Measurements from ENCODE around the gene NUDT8.

DNA sequence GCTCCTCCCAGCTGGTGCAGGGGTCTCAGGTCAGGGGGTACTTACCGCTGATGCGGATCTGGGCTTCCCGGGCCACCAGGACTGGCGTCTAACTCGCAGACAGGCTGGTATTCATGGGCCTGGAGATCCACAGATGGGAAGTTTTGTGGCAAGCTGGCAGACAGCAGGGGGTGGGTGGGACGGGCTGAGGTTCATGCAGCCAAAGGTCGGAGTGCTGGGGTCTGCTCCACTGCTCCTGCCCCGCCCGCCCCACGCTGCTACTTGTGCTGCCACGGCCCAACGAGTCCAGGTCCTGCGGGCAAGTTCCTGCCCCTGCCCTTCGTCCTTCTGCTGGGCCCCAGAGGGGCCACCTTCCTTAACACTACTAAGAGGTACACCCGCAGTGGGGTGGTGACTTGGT is 17.7 kb upstream of the NUDT8 start:
- TF ChIP-seq, protein P1, sequence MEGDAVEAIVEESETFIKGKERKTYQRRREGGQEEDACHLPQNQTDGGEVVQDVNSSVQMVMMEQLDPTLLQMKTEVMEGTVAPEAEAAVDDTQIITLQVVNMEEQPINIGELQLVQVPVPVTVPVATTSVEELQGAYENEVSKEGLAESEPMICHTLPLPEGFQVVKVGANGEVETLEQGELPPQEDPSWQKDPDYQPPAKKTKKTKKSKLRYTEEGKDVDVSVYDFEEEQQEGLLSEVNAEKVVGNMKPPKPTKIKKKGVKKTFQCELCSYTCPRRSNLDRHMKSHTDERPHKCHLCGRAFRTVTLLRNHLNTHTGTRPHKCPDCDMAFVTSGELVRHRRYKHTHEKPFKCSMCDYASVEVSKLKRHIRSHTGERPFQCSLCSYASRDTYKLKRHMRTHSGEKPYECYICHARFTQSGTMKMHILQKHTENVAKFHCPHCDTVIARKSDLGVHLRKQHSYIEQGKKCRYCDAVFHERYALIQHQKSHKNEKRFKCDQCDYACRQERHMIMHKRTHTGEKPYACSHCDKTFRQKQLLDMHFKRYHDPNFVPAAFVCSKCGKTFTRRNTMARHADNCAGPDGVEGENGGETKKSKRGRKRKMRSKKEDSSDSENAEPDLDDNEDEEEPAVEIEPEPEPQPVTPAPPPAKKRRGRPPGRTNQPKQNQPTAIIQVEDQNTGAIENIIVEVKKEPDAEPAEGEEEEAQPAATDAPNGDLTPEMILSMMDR (conservative IDR thresholded peaks at IDR 0.05): no peak
- TF ChIP-seq EZH2 (IDR thresholded peaks at IDR 0.05; ENCODE audit: low read depth): no peak

Data from PC-9 (cell line).